GM12878 (cell line): Measurements from ENCODE around the gene AIF1. TPM values are rescaled to one million over a fixed set of nuclear protein-coding genes. Genes with fewer than 3 reads are reported as not detected.

Source experiments
- ATF7 ChIP-seq: fragments of 450-650 bp; IDR thresholded peaks from 2 replicates; pipeline ENCODE4 v1.6.1; 2016; ENCODE audit warnings: low read depth, mild to moderate bottlenecking
- BHLHE40 ChIP-seq, 2 experiments: fragments of 450-650 bp in 1 of 2; IDR thresholded peaks; 2 replicates each; pipeline ENCODE4 v1.6.1; 2011 to 2017; ENCODE audit warnings: low read depth in 2 of 2, borderline replicate concordance in 1 of 2, improper control_type of control experiment in 1 of 2, low read length in 1 of 2, mild to moderate bottlenecking in 1 of 2
- DPF2 ChIP-seq: fragments of 450-650 bp; IDR thresholded peaks from 2 replicates; pipeline ENCODE4 v1.6.1; 2017; ENCODE audit warnings: mild to moderate bottlenecking
- EP300 ChIP-seq, 2 experiments: fragments of 150-350 bp in 1 of 2; IDR thresholded peaks; 2 replicates each; pipeline ENCODE4 v1.6.1; 2011 to 2012; ENCODE audit warnings: low read depth in 2 of 2, low read length in 2 of 2, borderline replicate concordance in 1 of 2, improper control_type of control experiment in 1 of 2, inconsistent platforms in 1 of 2; ENCODE audit not compliant: control insufficient read depth in 1 of 2
- HCFC1 ChIP-seq: fragments of 150-350 bp; IDR thresholded peaks from 2 replicates; pipeline ENCODE4 v1.6.1; 2014; ENCODE audit warnings: low read length
- HDAC2 ChIP-seq: fragments of 200-600 bp; sonication (generic); IDR thresholded peaks from 2 replicates; pipeline ENCODE4 v1.6.1; 2017
- IKZF2 ChIP-seq, 2 experiments: fragments of 450-650 bp; IDR thresholded peaks; 2 replicates each; pipeline ENCODE4 v1.6.1; 2017; ENCODE audit warnings: mild to moderate bottlenecking in 2 of 2, moderate library complexity in 2 of 2
- IRF4 ChIP-seq: IDR thresholded peaks from 2 replicates; pipeline ENCODE4 v1.6.1; 2011; ENCODE audit warnings: low read depth, low read length
- JUNB ChIP-seq: IDR thresholded peaks from 2 replicates; pipeline ENCODE4 v1.6.1; 2016; ENCODE audit warnings: antibody characterized with exemption, mild to moderate bottlenecking
- KLF5 ChIP-seq: fragments of 450-650 bp; IDR thresholded peaks from 2 replicates; pipeline ENCODE4 v1.6.1; 2014; ENCODE audit warnings: mild to moderate bottlenecking; ENCODE audit not compliant: partially characterized antibody
- MTA2 ChIP-seq: fragments of 450-650 bp; IDR thresholded peaks from 2 replicates; pipeline ENCODE4 v1.6.1; 2016; ENCODE audit warnings: low read depth, mild to moderate bottlenecking, moderate library complexity
- NFYA ChIP-seq: IDR thresholded peaks from 2 replicates; pipeline ENCODE4 v1.6.1; 2011; ENCODE audit warnings: low read depth, mild to moderate bottlenecking, low read length, improper control_type of control experiment, borderline replicate concordance
- PML ChIP-seq: IDR thresholded peaks from 2 replicates; pipeline ENCODE4 v1.6.1; 2012; ENCODE audit warnings: low read length, inconsistent platforms
- POLR2A ChIP-seq: IDR thresholded peaks from 2 replicates; pipeline ENCODE4 v1.6.1; 2011; ENCODE audit warnings: low read depth, mild to moderate bottlenecking, low read length
- RAD21 ChIP-seq: IDR thresholded peaks from 2 replicates; pipeline ENCODE4 v1.6.1; 2011; ENCODE audit warnings: mild to moderate bottlenecking, low read depth, low read length, moderate library complexity; ENCODE audit not compliant: insufficient read depth
- RBBP5 ChIP-seq: fragments of 200-600 bp; sonication (generic); conservative IDR thresholded peaks from 2 replicates; pipeline ENCODE4 v1.6.1; 2016
- RCOR1 ChIP-seq: conservative IDR thresholded peaks from 2 replicates; pipeline ENCODE4 v1.6.1; 2012; ENCODE audit warnings: low read depth, low read length, improper control_type of control experiment
- SMAD1 ChIP-seq: fragments of 450-650 bp; IDR thresholded peaks from 2 replicates; pipeline ENCODE4 v1.6.1; 2018; ENCODE audit warnings: mild to moderate bottlenecking, low read depth; ENCODE audit not compliant: partially characterized antibody
- SMAD5 ChIP-seq: IDR thresholded peaks from 2 replicates; pipeline ENCODE4 v1.6.1; 2016; ENCODE audit warnings: antibody characterized with exemption, low read depth
- SREBF1 ChIP-seq: IDR thresholded peaks from 2 replicates; pipeline ENCODE4 v1.6.1; 2012; ENCODE audit warnings: mild to moderate bottlenecking, low read length
- ZSCAN29 ChIP-seq: fragments of 450-650 bp; IDR thresholded peaks from 2 replicates; pipeline ENCODE4 v1.6.1; 2017; ENCODE audit warnings: mild to moderate bottlenecking, moderate library complexity
- polyA plus RNA-seq, 11 experiments: library from polyadenylated mRNA; depleted of rRNA in 4 of 11; unstranded in 6 of 11; stranded (reverse) in 5 of 11; fragments of >200 nt; fragmentation: Nextera tagmentation in 4 of 11; fragmentation: Illumina TruSeq in 1 of 11; extraction: Ambion mirVana in 4 of 11; extraction: Trizol in 1 of 11; gene quantifications; 1 replicate in 1 of 11; 2 replicates in 10 of 11; pipeline versions ENCODE4 v1.2.1 to v1.2.3, GENCODE V29; 2011 to 2016; ENCODE audit warnings: inconsistent platforms in 2 of 11, missing spikeins in 2 of 11, low read depth in 1 of 11
- total RNA-seq, 4 experiments: library from RNA; depleted of rRNA in 3 of 4; stranded (reverse); fragments of >200 nt in 3 of 4; fragmentation: Illumina TruSeq in 1 of 4; extraction: Trizol in 1 of 4; gene quantifications; 2 replicates each; pipeline versions ENCODE4 v1.2.1 to v1.2.3, GENCODE V29; 2013 to 2021
- TF ChIP-seq, protein P1 (sequence below): fragments of 450-650 bp; IDR thresholded peaks from 2 replicates; pipeline ENCODE4 v1.6.1; 2016; ENCODE audit warnings: mild to moderate bottlenecking, moderate library complexity, borderline replicate concordance
- TF ChIP-seq, protein P2 (sequence below): fragments of 450-650 bp; IDR thresholded peaks from 2 replicates; pipeline ENCODE4 v1.6.1; 2016; ENCODE audit warnings: mild to moderate bottlenecking
- TF ChIP-seq, protein P3 (sequence below): fragments of 450-650 bp; formaldehyde crosslinking; IDR thresholded peaks from 2 replicates; pipeline ENCODE4 v1.4.0; 2020; ENCODE audit warnings: mild to moderate bottlenecking, moderate library complexity

Gene AIF1
- total and polyA plus RNA-seq, 10 of the 15 experiments (the other 5 are each of a cell fraction or from before 2014, with no cell fraction given), result 1.9 to 256 (median 134) TPM

DNA sequence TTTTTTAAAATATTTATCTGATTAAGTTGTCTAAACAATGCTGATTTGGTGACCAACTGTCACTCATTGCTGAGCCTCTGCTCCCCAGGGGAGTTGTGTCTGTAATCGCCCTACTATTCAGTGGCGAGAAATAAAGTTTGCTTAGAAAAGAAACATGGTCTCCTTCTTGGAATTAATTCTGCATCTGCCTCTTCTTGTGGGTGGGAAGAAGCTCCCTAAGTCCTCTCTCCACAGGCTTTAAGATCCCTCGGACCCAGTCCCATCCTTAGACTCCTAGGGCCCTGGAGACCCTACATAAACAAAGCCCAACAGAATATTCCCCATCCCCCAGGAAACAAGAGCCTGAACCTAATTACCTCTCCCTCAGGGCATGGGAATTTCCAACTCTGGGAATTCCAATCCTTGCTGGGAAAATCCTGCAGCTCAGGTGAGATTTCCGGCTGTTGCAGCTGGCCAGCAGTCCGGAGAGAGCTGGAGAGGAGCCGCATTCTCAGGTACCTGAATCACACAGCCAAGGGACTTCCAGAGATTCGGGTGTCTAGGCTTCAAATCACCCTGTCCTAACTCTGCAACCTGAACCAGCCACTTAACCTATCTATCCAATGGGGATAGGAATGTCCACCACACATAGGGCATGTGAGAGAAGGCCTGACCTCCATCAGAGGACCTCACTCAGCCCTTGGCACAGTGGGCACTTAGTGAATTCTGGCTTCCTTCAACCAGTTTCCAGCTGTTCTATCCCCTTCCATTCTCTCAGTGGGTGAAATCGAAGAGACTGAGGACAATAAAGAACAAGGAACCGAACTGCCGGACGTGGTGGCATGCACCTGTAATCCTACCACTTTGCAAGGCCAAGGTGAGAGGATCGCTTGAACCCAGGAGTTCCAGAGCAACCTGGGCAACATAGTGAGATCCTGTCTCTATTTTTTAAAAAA is 36.6 kb upstream of the AIF1 start (continued):
- TF ChIP-seq, protein P1, sequence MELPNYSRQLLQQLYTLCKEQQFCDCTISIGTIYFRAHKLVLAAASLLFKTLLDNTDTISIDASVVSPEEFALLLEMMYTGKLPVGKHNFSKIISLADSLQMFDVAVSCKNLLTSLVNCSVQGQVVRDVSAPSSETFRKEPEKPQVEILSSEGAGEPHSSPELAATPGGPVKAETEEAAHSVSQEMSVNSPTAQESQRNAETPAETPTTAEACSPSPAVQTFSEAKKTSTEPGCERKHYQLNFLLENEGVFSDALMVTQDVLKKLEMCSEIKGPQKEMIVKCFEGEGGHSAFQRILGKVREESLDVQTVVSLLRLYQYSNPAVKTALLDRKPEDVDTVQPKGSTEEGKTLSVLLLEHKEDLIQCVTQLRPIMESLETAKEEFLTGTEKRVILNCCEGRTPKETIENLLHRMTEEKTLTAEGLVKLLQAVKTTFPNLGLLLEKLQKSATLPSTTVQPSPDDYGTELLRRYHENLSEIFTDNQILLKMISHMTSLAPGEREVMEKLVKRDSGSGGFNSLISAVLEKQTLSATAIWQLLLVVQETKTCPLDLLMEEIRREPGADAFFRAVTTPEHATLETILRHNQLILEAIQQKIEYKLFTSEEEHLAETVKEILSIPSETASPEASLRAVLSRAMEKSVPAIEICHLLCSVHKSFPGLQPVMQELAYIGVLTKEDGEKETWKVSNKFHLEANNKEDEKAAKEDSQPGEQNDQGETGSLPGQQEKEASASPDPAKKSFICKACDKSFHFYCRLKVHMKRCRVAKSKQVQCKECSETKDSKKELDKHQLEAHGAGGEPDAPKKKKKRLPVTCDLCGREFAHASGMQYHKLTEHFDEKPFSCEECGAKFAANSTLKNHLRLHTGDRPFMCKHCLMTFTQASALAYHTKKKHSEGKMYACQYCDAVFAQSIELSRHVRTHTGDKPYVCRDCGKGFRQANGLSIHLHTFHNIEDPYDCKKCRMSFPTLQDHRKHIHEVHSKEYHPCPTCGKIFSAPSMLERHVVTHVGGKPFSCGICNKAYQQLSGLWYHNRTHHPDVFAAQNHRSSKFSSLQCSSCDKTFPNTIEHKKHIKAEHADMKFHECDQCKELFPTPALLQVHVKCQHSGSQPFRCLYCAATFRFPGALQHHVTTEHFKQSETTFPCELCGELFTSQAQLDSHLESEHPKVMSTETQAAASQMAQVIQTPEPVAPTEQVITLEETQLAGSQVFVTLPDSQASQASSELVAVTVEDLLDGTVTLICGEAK, result 0 out of 2 replicates have a peak, but pooled peaks have one; percentile 26
- TF ChIP-seq EP300 (IDR thresholded peaks at IDR 0.05; ENCODE audit: borderline replicate concordance in 1 of 2, control insufficient read depth in 1 of 2, low read depth in 2 of 2, low read length in 2 of 2), result no peak
- peak; percentile 49 to 50; a peak in 2 of 4 replicates for TF ChIP-seq IKZF2 (IDR thresholded peaks at IDR 0.05)
- no peak for TF ChIP-seq RBBP5
- TF ChIP-seq IRF4, result no peak
- TF ChIP-seq NFYA, result no peak
- no peak for TF ChIP-seq SREBF1
- TF ChIP-seq SMAD1, result no peak
- TF ChIP-seq ZSCAN29, result no peak
- TF ChIP-seq, protein P2, sequence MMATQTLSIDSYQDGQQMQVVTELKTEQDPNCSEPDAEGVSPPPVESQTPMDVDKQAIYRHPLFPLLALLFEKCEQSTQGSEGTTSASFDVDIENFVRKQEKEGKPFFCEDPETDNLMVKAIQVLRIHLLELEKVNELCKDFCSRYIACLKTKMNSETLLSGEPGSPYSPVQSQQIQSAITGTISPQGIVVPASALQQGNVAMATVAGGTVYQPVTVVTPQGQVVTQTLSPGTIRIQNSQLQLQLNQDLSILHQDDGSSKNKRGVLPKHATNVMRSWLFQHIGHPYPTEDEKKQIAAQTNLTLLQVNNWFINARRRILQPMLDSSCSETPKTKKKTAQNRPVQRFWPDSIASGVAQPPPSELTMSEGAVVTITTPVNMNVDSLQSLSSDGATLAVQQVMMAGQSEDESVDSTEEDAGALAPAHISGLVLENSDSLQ, result peak; percentile 67
- no peak for TF ChIP-seq KLF5
- no peak for TF ChIP-seq MTA2
- no peak for TF ChIP-seq RCOR1
- peak; percentile 78 for TF ChIP-seq SMAD5
- no peak for TF ChIP-seq ATF7
- TF ChIP-seq HCFC1, result no peak
- TF ChIP-seq PML, result no peak
- no peak for TF ChIP-seq DPF2
- no peak for TF ChIP-seq JUNB
- TF ChIP-seq POLR2A, result peak; percentile 62
- TF ChIP-seq BHLHE40 (IDR thresholded peaks at IDR 0.05; ENCODE audit: borderline replicate concordance in 1 of 2, low read depth in 2 of 2, low read length in 1 of 2), result no peak
- TF ChIP-seq, protein P3, sequence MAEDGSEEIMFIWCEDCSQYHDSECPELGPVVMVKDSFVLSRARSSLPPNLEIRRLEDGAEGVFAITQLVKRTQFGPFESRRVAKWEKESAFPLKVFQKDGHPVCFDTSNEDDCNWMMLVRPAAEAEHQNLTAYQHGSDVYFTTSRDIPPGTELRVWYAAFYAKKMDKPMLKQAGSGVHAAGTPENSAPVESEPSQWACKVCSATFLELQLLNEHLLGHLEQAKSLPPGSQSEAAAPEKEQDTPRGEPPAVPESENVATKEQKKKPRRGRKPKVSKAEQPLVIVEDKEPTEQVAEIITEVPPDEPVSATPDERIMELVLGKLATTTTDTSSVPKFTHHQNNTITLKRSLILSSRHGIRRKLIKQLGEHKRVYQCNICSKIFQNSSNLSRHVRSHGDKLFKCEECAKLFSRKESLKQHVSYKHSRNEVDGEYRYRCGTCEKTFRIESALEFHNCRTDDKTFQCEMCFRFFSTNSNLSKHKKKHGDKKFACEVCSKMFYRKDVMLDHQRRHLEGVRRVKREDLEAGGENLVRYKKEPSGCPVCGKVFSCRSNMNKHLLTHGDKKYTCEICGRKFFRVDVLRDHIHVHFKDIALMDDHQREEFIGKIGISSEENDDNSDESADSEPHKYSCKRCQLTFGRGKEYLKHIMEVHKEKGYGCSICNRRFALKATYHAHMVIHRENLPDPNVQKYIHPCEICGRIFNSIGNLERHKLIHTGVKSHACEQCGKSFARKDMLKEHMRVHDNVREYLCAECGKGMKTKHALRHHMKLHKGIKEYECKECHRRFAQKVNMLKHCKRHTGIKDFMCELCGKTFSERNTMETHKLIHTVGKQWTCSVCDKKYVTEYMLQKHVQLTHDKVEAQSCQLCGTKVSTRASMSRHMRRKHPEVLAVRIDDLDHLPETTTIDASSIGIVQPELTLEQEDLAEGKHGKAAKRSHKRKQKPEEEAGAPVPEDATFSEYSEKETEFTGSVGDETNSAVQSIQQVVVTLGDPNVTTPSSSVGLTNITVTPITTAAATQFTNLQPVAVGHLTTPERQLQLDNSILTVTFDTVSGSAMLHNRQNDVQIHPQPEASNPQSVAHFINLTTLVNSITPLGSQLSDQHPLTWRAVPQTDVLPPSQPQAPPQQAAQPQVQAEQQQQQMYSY (CRISPR knock-in tag), result no peak
- no peak for TF ChIP-seq RAD21
- TF ChIP-seq HDAC2, result no peak
